ENCODE measurements around the gene MRPL54.

GRCh38 chr19:3753631-3754410, 8.7 kb upstream of the MRPL54 start:
- TF ChIP-seq, protein P1, sequence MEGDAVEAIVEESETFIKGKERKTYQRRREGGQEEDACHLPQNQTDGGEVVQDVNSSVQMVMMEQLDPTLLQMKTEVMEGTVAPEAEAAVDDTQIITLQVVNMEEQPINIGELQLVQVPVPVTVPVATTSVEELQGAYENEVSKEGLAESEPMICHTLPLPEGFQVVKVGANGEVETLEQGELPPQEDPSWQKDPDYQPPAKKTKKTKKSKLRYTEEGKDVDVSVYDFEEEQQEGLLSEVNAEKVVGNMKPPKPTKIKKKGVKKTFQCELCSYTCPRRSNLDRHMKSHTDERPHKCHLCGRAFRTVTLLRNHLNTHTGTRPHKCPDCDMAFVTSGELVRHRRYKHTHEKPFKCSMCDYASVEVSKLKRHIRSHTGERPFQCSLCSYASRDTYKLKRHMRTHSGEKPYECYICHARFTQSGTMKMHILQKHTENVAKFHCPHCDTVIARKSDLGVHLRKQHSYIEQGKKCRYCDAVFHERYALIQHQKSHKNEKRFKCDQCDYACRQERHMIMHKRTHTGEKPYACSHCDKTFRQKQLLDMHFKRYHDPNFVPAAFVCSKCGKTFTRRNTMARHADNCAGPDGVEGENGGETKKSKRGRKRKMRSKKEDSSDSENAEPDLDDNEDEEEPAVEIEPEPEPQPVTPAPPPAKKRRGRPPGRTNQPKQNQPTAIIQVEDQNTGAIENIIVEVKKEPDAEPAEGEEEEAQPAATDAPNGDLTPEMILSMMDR (conservative IDR thresholded peaks at IDR 0.05; ENCODE audit: low read length): no peak
- TF ChIP-seq EZH2phosphoT487 (IDR thresholded peaks at IDR 0.05; ENCODE audit: borderline replicate concordance, low read depth, low read length): no peak
